ENCODE results near the gene NUDT13.
"Not testable (repeated sequence)": the region's sequence is repeated elsewhere in the genome, so short reads cannot be mapped to it uniquely, and the experiment has no call there.

Gene NUDT13

DNA sequence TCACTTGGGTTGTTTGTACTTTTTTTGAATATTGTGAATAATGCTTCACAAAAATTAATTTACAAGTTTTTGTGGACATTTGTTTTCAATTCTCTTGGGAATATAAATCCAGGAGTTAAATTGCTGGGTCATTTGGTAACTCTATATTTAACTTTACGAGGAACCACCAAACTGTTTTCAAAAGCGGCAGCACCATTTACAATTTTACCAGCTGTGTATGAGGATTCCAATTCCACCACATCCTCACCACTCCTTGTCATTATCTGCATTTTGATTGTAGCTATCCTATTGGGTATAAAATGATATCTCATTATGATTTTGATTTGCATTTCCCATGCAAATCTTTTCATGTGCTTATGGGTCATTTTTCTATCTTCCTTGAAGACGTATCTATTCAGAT is 4.0 kb upstream of the NUDT13 start:
- no peak for DNase-seq

DNA sequence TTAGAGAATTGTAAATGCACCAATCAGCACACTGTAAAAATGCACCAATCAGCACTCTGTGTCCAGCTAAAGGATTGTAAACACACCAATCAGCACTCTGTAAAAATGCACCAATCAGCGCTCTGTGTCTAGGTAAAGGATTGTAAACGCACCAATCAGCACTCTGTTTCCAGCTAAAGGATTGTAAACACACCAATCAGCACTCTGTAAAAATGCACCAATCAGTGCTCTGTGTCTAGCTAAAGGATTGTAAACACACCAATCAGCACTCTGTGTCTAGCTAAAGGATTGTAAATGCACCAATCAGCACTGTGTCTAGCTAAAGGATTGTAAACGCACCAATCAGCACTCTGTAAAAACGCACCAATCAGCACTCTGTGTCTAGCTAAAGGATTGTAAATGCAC is 1.0 kb upstream of the NUDT13 start:
- not testable (repeated sequence) for DNase-seq

DNA sequence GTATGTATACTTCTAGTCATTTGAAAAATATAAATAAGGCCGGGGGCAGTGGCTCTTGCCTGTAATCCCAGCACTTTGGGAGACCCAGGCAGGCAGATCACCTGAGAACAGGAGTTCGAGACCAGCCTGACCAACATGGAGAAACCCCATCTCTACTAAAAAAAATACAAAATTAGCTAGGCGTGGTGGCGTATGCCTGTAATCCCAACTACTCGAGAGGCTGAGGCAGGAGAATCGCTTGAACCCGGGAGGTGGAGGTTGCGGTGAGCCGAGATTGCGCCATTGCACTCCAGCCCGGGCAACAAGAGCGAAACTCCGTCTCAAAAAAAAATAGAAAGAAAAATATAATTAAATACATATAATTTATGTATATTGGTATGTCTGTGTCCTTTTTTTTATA is 1.8 kb downstream of the NUDT13 start:
- not testable (repeated sequence) for DNase-seq

DNA sequence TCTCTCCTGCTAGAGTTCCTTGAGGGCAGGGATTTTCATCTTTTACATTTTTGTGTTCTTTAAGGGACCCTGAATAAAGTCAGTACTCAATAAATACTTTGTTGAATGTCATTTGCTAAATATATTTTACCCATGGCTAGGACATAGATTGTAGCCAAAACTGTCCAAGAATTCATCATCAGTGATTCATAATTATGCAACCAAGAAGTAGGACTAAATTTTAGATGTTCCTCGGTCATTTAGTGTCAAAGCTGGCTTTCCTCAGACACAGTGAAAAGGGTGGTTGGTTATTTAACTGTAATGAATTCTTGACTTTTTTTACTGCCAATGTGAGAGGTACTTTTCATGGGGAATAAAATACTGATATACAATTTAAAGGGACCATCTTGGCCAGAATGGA is 3.3 kb downstream of the NUDT13 start:
- DNase-seq = no peak

DNA sequence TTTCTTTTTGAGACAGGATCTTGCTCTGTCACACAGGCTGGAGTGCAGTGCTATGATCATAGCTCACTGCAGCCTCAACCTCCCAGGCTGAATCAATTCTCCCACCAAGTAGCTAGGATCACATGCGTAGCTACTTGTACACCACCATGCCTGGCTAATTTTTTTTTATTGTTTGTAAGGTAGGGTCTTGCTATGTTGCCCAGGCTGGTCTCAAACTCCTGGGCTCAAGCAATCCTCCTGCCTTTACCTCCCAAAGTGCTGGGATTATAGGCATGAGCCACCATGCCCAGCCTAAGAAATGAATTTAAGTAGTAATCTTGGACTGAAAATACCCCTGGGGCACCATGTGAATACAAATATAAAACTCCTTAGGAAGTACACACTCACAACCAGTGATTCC is 5.8 kb downstream of the NUDT13 start:
- DNase-seq = no peak

DNA sequence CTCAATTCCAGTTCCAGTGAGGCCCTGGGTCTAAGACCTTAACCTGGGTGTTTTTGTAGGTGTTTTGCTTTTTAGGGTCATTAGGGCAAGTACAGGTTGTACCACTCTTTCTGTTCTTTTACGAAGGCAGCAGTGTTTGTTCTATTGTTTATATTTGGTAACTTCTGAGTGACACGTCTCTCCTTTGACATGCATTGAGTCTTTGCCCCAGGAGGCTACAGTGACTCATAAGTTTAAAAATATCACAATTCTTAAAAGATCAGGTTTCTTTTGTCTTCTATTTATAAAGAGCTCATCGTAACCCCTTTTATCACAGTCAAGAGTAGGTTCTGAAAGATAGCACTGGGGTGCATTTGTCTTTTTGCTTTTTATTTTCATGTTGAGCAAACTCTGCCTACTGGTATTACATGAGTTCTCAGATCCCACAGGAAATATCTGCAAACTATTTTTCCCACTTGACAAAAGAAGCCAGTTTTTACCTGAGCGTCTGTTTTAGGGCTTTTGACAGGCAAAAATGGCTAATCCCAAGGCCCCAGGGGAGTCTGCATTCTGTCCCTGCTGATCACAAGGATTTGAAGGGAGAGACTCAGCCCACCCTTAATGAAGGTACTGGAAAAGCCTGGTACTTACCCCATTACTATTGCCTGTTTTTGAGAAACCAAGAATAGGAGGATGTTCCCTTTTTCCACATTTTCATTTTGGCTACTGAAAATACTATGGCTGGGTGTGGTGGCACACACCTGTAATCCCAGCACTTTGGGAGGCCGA is 7.9 kb downstream of the NUDT13 start:
- DNase-seq = no peak

DNA sequence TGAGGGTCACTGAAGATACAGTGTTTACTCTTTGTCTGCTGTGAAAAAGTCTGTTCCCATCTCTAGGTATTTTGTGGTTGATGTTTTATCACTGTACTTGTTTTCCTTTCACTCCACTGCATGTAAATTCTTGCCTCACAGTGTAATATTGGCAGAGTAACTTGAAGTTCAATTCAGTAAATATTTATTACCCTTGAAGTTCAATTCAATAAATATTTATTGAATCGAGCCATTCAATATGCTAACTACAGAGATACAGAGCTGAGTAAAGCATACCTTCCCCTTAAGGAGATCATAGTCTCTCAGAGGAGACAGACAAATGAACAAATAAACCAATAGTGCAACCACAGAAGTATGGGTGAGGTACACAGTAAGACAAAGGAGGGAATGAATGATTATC is 9.2 kb downstream of the NUDT13 start:
- no peak for DNase-seq

DNA sequence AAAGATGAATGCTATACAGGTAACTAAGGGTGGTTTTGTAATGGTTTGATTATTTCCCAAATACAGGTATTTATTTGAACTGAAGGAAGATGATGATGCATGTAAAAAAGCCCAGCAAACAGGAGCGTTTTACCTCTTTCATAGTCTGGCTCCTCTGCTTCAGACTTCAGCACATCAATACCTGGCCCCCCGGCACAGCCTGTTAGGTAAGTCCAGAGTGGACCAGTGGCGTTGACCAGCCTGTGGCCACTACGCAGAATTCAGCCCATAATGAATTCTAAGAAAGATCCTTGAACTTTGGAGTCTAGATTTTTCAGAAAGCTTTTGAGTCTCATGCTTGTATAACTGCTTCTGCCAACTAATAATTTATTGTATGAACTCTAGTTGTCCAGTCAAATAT is 9.7 kb downstream of the NUDT13 start:
- no peak for DNase-seq

DNA sequence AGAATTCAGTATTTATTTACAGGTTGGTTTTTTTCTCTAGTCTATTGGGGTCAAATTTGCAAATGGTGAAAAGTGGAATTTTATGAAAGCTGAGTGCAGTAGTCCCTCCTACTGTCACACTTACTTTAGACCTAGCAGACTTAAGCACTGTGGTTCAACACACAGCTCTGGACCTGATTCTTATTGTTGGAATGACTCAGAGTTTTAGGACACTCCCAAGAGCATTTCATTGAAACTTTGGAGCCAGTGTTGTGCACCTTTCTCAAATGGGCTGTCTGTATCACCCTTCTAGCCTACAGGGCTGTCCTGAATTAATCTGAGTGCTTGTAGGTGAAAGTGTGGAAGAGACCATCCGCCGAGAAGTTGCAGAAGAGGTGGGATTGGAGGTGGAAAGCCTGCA is 16.1 kb downstream of the NUDT13 start:
- DNase-seq = no peak

DNA sequence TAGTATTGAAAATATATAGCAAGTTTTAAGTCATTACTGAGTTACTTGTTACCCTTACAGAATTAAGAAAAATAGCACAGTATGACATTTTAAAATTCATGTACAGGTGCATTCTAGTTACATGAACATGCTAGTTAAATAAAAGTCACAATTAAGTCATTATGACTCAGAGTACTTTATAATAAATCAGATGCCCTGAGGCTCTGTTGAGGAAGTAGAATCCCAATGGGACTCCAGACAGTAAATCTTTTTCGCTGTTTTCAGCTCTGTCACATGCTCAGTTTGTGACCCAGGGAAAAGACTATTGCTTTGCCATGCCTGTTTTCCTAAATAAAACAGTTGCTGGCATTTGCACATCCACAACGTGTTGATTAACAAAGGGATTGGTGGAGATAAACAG is 21.0 kb downstream of the NUDT13 start:
- no peak for DNase-seq

DNA sequence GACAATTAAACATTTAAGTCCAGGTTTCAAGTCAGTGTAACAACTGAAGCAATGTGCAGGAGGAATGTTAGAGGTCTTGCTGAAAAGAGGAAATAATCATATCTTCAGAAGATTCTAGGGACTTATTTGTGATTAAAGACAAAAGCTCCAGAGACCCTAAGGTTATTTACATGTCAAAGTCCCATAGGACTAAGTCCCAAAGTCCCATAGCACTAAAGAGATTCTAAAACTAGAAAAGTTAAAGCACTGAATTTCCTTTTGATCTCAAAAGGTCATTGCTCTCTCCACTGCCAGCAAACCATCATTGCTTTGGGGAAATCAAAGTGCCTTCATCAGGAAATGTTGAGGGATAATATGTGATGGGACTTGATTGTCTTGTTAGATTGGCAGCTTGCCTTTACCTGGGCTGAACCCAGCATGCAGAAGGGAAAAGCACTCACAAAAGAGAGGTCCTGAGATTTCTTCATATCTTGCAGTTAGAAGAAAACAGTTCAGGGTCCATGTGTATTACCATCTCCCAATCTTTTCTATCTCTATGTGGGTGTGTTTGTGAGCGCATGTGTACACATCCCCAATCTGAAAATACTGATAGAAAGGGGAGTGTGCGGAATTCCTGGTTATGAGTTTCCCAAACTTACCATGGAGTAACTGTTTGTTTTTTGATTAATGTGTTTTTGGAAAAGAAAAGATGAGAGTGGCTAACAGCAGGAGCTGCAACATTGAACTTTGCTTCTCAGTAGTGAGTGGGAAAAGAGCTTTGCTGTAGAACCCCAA is 21.8 kb downstream of the NUDT13 start:
- no peak for DNase-seq

DNA sequence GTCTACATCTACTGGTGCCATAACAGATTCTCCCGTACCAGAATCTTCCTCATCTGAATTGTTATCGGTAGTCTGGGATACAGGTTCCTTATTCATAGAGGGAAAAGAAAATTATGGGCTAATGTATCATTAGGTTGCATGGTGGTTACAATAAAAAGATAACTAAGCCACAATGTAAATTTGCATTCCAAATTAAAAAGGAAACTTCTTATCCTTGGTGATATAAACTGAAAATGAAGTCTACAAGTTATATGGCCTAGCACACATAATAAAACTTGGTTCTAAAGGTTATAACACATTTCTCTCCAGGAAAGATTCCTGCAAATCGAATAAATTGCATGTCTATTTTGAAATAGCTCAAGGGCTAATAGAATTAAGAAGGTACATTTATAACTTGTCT is 24.5 kb downstream of the NUDT13 start:
- DNase-seq = no peak

DNA sequence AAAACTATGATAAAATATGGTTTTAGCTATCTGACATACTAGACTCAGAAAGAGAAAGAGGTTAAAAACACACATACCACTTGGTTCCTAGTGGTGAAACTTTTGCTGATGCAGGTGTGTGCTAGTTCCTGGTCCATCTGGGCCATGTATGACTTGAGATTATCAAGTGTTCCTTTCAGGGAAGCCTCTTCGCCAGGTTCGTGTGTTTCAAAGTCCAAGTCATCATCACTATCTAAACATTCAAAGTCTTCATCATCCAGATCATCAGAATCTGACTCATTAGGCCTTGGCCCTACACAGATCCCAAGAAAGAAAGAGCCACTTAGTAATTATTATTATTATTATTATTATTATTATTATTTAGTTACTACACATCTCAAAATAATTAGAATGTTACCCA is 26.4 kb downstream of the NUDT13 start:
- no peak for DNase-seq

DNA sequence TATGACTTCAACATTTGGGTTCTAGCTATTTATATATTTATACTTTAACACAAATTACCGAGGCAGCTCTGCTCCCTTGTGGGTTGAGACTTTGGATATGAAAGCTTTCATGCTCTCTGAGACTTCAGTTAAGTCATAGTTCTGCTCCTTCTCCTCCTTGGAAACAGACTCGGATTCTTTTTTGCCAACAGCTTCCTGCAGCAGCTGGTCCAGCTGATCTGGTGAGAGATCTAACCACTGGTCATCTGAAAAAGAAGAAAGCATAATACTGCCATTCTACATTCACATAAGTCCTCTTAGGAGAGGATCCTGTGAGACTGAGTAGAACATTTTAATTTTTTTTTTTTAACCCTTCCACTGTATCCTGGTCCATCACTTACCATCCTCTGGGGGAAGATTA is 29.0 kb downstream of the NUDT13 start:
- DNase-seq = no peak

DNA sequence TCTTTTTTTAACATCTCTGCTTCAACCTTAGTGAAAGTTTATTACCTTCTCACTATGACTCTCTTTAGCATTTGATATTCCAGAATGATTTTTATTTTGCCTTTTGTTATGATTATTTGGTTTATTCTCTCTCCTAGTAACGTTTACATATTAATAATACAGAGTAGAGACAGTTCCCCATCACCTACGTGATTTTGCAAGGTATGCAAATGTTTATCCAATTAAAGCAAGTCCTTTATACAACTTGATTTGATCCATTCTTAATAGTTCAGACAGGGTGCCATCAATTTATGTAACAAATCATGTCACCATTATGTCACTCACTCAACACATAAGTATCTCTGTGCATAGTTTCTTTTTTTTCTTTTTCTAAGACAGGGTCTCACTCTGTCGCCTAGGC is 31.3 kb downstream of the NUDT13 start:
- DNase-seq = no peak

DNA sequence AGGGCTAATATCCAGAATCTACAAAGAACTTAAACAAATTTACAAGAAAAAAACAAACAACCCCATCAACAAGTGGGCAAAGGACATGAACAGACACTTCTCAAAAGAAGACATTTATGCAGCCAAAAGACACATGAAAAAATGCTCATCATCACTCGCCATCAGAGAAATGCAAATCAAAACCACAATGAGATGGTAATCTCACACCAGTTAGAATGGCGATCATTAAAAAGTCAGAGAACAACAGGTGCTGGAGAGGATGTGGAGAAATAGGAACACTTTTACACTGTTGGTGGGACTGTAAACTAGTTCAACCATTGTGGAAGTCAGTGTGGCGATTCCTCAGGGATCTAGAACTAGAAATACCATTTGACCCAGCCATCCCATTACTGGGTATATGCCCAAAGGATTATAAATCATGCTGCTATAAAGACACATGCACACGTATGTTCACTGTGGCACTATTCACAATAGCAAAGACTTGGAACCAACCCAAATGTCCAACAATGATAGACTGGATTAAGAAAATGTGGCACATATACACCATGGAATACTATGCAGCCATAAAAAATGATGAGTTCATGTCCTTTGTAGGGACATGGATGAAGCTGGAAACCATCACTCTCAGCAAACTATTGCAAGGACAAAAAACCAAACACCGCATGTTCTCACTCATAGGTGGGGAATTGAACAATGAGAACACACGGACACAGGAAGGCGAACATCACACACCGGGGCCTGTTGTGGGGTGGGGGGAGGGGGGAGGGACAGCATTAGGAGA is 40.6 kb downstream of the NUDT13 start:
- not testable (repeated sequence) for DNase-seq

DNA sequence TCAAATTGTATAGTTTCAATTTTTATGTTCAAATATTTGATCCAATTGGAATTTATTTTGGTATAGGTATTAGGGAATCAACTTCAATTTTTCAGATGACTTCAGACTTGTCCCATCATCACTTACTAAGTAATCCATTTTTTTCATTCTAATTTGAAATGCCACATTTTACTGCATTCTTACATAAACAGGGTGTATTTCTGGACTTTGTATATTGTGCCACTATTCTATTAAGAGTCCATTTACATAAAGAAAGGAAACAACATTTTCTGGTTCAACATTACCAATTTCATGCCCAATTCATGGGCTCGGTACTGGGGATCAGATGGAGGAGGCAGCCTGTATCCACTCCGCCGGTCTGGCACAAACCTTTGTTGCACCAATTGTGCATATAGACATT is 41.8 kb downstream of the NUDT13 start:
- DNase-seq = no peak

DNA sequence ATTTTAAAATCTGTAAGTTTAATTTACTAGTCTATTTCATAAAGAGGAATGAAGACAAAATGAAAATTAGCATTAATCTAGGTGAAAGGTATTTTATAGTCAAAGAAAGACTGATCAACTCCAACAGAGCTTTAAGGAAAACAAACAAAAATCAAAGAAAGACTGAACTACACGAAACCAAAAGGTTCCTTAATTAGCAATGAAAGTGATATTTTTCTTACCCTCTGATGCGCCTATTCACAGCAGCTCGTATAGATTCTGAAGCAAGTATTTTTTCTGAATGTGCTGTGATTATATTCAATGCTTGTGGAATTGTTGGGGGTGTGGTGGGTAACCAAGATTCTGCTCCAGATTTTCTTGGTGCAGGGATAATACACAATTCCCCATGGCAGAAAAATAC is 45.8 kb downstream of the NUDT13 start:
- no peak for DNase-seq

DNA sequence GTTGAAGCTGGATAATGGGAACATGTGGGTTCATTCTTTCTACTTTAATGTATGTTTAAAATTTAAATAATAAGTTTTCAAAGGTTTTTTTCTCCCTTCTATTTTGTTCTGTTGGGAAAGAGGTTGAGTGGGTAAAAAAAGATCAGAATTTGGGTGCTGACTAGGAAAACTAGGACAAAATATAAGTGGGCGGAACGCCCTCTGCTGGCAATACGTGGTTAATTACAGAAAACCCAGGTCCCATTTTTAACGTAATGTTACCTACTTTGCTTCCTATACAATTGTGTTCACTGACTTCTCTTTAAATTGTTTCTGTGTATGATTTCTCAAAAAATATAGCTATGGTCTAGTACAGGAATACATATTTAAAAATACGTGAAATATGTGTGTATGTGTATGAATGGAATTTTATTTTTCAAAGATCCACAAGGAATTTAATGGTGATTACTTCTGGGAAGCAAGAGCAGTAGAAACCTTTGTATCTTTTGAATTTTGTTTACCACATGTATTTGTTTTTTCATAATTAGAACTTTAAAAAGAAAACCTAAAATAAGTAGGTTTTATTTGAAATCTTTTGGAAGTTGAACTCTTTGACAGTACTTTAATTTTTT is 48.9 kb downstream of the NUDT13 start:
- DNase-seq = peak; percentile 1

DNA sequence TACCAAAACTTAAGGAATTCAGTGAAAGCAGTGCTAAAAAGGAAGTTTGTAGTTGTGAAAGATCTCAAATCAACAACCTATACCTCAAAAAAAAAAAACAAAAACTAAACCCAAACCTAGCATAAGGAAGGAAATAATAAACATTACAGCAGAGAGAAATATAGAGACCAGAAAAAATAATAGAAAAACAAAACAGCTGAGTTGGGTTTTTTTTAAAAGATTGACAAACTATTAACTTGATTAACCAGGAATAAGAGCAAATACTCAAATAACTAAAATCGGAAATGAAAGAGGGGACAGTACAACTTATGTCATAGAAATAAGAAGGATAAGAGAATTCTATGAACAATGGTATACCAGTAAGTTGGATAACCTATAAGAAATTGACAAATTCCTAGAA is 50.8 kb downstream of the NUDT13 start:
- no peak for DNase-seq

DNA sequence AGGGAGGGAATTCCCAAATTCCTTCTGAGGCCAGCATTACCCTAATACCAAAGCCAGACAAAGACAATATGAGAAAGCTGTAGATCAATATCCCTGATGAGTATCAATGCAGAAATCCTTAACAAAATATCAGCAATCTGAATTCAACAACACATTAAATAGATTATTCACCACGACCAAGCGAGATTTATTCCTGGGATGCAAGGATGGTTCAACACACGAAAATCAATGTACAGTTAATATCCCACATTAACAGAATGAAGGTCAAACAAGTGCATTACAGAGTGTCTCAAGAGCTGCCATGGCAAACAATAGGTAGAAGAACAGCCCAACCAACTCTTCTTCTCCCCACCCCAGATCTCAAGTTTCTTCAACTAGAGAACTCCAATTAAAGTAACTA is 51.4 kb downstream of the NUDT13 start:
- DNase-seq = no peak

DNA sequence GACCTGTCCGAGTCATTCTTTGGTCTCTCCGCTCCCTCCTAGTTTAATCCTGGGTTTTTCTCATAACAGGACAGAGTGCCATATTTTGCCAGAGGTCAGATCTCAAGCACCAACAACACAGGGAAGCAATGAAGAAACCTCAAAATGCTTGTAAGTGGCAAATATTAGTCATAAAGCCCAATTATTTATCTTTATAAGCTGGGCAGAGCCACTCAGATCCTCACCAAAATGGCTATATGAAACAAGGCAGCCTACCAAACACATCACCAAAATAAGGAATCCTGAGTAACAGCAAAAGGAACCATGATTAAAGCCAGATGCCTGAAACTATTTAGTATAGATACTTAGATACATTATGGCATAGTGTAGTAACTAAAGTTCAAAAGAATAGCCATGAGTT is 52.8 kb downstream of the NUDT13 start:
- no peak for DNase-seq

DNA sequence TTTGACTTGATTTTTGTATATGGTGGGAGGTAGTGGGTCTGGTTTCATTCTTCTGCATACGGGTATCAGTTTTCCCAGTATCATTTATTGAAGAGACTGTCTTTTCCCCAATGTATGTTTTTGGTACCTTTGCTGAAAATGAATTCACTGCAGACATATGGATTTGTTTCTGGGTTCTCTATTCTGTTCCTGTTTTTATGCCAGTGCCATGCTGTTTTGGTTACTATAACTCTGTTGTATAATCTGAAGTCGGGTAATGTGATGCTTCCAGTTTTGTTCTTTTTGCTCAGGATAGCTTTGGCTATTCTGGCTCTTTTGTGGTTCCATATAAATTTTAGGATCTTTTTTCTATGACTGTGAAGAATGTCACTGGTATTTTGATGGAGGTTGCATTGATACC is 56.7 kb downstream of the NUDT13 start:
- DNase-seq = no peak

DNA sequence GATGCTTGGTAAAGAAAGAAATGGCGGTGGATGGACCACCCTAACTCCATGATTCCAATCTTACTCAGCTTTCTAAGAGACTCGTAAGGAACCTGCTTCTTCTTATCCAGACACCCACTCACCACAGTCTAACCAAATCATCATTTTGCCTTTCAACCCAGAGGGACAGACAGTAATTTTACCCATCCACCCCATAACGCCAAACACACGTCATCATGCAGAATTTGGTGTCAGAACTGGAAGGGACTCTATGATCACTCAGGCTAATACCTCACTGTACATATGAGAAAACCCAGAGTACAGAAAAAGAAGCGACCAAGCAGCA is 57.2 kb downstream of the NUDT13 start:
- DNase-seq = no peak

All from NK-92 treated with Interleukin-12 subunit alpha and Interleukin-12 subunit beta, amount 100 ng/mL, for 24 hours (cell line).